NCI-H1105 (cell line): ENCODE results near the gene MMP21.

Source experiments
- DNase-seq: peaks from one replicate; lab custom pipeline; 2025; lab: John Stamatoyannopoulos, UW

MMP21 gene

GRCh38 chr10:125775491-125776106 is at the start of gene MMP21:
Gene MMP21, minus strand, starts transcription at chr10:125775821. Its CDS starts 0 bp downstream, at chr10:125775821.
- DNase-seq = no peak

GRCh38 chr10:125824736-125825135 is 49.1 kb upstream of the MMP21 start:
- DNase-seq = no peak

GRCh38 chr10:125823663-125824251 is 48.1 kb upstream of the MMP21 start:
- no peak for DNase-seq

DNA sequence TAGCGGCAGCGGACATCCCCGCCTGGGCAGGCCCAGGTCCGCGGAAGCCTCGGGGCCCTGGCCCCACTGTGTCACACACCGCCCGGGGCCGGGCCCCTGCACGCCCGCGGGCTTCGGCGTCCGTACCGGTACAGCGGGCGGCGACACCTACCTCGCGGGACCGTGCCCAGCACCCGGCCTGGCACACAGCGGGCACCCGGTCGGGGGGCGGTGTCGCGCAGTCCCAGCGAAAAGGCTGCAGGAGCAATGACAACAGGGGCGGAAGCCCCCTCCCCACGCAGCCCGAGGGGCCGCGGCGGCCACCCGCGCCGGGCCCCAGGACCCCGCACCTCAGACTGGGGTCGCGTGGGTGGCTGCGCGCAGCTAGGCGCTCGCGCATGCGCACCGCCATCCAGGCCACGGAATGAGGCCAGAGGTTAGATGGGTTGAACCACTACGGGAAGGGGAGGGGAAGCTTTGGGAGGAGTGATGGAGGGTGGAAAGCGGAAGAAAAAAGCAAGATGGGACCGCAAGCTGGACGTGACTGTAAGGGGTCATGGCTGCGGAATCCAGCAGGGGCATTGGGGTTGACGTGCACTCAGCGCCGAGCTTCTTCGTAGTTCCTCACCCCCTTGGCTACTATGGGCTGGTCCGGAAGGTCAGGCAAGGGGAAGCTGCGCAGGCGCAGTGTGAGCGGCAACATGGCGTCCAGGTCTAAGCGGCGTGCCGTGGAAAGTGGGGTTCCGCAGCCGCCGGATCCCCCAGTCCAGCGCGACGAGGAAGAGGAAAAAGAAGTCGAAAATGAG is 47.4 kb upstream of the MMP21 start, which contains the start of the genes BCCIP and UROS:
Gene BCCIP (plus strand): TSS at position 669 of the 785 bp plus-strand sequence. CDS start 12 bp downstream, at position 681.
Gene UROS (minus strand): TSS at position 381 of the 785 bp plus-strand sequence. CDS start 6,759 bp downstream, outside the sequence.
- peak; percentile 65 for DNase-seq

DNA sequence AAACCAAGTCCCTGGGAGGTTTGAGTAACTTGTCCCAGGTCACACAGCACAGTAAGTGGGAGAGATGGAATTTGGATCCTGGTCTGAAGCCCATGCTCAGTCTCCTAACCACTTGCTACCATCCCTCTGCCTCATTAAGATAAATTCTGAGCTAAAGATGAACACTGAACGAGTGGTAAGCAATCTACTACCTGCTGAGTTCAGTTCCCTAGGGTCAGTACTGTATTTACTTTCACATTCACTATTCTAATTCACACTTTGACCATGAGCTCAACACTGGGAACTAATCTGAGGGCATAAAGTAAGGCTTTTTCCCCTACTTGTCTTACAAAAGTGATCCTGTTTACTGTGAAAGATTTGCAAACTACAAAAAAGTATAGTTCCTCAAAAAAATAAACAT is 45.1 kb upstream of the MMP21 start:
- DNase-seq = no peak

- DNase-seq = no peak
These were observed 41.8 kb upstream of the MMP21 start for GRCh38 chr10:125817337-125817946.

DNA sequence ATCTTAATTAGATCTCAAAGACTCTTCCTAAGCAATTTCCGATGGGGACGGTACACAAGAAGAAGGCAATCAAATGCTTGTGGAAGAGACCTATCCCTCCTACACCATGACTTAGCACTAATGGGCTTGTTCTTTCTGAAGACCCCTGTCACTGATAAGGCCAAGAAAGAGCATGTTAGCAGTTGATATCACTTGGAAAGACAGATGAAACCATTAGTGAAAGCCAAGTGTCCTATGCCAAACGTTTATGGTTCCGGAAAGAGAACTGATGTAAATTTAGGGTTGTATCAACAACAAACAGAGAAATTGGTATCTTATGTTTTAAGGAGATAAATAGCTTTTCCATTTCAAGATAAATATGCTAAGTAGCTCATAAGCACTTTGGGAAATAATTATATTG is 40.9 kb upstream of the MMP21 start:
- DNase-seq = no peak

GRCh38 chr10:125815764-125816163 is 40.1 kb upstream of the MMP21 start:
- DNase-seq = no peak

- DNase-seq = no peak
These were observed 36.6 kb upstream of the MMP21 start for GRCh38 chr10:125812128-125812750.

- DNase-seq = no peak
These were observed 35.6 kb upstream of the MMP21 start for GRCh38 chr10:125811251-125811650.

DNA sequence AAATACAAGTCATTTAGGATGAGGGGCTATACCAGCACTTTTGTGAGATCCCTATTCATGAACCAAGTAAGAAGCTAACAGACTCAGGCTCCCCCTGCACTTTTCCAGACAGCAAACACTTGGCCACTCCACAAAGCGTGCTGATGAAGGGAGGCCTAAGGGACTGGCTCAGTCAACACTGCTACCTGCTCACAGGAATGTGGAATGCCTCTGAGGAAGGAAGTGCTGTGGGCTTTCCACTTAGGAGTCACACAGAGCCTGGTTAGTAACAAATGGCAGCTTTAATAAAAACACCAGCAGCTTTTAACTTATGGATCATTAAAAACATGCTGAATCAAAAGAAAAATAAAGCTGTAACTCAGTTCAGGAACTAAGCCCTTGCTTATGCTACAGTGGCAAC is 32.4 kb upstream of the MMP21 start:
- no peak for DNase-seq

DNA sequence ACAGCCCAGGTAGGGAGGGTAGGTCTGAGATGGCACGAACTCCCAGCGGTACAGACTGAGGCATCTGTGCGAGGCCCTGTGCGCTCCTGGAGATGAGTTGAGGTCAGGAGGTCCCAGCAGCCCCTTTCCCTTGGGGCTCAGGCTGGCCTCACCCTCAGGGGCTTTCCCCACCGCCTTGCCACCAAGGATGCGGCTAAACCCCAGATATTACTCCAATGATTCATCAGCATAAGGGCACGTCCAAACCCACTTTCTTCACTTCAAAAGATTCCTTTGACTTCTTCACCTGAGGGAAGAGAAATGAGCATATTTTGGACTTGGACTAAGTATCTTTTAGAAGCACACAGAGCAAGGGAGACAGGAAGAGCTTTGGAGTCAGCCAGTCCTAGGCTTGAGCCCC is 27.1 kb upstream of the MMP21 start:
- DNase-seq = no peak

GRCh38 chr10:125802131-125802530 is 26.5 kb upstream of the MMP21 start:
- no peak for DNase-seq

DNA sequence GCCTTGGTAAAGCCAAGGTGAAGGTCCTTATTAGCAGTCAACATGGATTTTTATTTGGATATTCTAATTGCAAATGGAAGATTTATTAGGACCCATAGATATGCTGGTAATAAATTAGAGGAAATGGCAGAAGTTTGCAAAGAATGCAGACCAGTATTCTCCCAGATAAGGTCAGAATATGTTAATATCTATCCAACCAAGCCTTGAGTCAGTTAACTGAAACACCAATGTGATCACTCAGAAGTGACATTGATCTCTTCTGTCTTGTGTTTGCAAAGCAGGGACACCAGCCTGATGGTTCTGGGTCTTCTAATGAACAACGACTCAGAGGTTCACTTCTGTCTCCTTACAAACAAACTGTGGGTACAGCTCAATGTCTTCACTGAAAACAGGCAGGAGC is 26.0 kb upstream of the MMP21 start:
- no peak for DNase-seq

DNA sequence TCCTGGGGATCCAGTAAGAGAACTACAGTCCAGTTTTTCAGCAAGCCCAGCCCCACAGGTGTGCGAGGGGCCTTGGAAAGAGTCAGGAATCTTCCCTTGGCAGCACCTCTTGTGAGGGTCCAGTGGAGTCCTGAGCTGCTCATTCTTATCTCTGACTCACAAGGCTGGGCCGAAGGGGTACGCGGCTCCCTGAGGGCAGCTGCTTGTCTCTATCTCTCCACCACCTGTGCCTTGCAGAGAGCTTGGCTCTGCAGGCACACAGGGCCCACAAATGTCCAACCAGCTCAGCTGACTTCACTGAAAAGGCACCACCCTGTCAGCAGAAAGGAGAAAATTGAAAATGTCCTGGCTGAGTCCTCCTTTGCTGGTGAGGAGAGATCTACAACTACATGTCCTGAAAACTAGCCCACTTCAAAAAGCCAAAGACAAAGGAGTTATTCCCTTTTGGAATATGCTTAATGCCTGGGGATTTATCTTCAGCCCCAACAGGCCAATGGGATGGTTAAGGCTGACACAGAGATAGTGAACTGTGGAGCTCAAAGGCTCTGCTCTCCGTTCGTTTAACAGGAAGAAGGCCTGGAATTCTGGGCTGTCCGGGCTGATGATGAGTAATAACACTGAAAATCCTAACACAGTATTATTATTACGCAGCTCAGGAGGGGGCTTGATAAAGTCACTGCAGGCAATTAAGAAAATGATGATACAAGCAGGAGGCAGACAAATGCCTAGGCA is 24.0 kb upstream of the MMP21 start:
- DNase-seq = no peak

DNA sequence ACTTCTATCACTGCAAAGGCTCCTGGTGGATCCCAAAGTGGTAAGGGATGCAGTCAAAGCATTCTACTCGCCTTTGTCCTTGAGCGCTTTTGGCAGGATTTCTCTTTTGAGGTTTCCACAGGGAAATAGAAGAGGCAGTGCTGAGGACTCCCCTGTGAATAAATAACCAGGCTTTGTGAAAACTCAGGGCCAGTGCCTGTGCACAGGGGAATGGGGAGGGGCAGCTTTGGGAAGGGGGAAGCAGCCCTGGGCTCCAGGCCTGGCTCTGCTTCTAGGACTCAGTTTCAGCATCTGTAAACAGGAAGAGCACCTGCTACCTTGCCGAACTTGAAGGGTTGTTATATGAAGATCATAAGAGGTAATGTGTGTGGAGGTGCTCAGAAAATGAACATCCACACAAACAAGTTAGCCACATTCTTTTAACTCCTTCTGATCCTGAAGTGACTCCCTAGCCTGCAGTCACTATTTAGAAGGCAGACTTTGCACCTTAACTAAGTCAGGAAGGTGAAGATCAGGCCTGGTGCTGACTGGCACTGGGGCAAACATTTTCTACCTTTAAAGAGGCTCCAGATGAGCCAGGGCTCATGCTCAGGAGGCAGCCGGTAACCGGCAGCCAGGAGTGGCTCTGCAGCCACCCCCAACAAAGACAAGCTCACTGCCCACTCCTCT is 22.5 kb upstream of the MMP21 start:
- DNase-seq = no peak

- DNase-seq = no peak
These were observed 21.8 kb upstream of the MMP21 start for GRCh38 chr10:125797424-125797823.

DNA sequence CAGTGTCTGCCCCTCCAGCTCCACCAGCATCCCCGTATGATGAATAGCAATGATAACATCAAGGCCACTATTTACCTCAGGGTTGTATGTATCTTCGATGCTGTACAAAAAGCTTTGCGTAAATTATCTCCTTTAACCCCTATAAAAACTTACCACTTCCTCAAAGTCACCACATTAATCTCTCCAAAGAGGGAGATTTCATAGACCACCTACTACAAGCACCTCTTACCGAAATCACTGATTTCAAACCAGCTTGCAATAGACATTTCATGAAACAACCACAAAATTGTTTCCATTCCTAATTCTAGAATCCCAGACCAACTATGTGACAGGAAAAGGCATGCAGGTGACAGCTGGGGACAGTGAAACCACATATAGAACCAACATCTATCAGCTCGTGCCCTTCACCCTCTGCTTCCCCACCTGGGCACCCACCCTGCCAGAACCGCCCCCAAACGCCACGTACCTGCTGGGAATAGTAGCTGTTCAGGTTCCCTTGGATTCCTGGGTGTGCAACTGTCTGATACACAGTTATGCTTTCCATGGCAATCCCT is 20.1 kb upstream of the MMP21 start:
- no peak for DNase-seq

DNA sequence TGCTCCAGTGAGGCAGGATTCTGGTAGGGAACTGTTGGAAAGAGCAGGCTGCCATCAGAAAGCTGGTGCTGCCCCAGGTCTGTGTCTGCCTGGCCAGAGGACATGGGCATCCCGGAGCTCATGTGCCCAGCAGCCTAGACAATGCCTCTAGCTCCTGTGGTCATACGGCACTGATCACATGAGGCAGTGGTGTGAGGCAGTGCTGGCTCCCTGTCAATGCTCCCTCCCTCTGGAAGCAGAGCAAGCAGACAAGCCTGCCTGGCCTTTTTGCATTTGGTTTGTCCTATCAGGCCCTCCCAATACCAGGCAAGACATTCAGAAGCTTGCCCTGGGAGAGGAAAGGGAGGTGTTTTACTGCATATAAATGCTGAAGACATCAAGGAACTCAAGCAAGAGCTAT is 19.5 kb upstream of the MMP21 start:
- DNase-seq = no peak
